ENCODE data around the gene CD248.
A peak's percentile ranks its signal among the peaks of the same experiment; 100 is the strongest.

The CD248 gene

GRCh38 chr11:66334605-66335442, 18.0 kb upstream of the CD248 start:
- H3K9me3 Mint-ChIP-seq: no peaks in the 10 kb centered on the region
- peaks cover 22% of the 10 kb centered on the region for H3K36me3 Mint-ChIP-seq
- H3K4me1 Mint-ChIP-seq: peaks cover 40% of the 10 kb centered on the region
- no peak for ATAC-seq
- H3K4me3 Mint-ChIP-seq: no peak overlapping the region
- peaks cover 9% of the 10 kb centered on the region for H3K27me3 Mint-ChIP-seq
- H3K27ac Mint-ChIP-seq: peak overlapping the region; percentile 26

- H3K27ac Mint-ChIP-seq: no peak overlapping the region
Measured at GRCh38 chr11:66333896-66334604, 17.2 kb upstream of the CD248 start.

GRCh38 chr11:66333220-66333877, 16.5 kb upstream of the CD248 start:
- no peaks in the 10 kb centered on the region for H3K9me3 Mint-ChIP-seq
- peaks cover 8% of the 10 kb centered on the region for H3K36me3 Mint-ChIP-seq
- H3K4me3 Mint-ChIP-seq: no peak overlapping the region
- ATAC-seq: no peak
- H3K27me3 Mint-ChIP-seq: peaks cover 9% of the 10 kb centered on the region
- H3K27ac Mint-ChIP-seq: peak overlapping the region; percentile 26
- H3K4me1 Mint-ChIP-seq: peaks cover 38% of the 10 kb centered on the region

More at GRCh38 chr11:66333896-66334604, 17.2 kb upstream of the CD248 start:
- Mint-ChIP-seq H3K4me1 (peaks cover 37% of the 10 kb centered on the region), H3K27me3 (peaks cover 9% of the 10 kb centered on the region), H3K9me3 (no peaks in the 10 kb centered on the region), H3K36me3 (peaks cover 15% of the 10 kb centered on the region), H3K4me3 (no peak overlapping the region)
- ATAC-seq: no peak

GRCh38 chr11:66332371-66333219, 15.8 kb upstream of the CD248 start:
- ATAC-seq: no peak
- Mint-ChIP-seq H3K36me3 (peaks cover 6% of the 10 kb centered on the region), H3K4me3 (no peak overlapping the region), H3K4me1 (peaks cover 40% of the 10 kb centered on the region), H3K27me3 (peaks cover 9% of the 10 kb centered on the region), H3K27ac (peak overlapping the region; percentile 26), H3K9me3 (no peaks in the 10 kb centered on the region)

GRCh38 chr11:66331542-66332370, 14.9 kb upstream of the CD248 start:
- no peak for ATAC-seq
- no peak overlapping the region for H3K4me3 Mint-ChIP-seq
- no peaks in the 10 kb centered on the region for H3K9me3 Mint-ChIP-seq
- peak overlapping the region; percentile 26 for H3K27ac Mint-ChIP-seq
- peaks cover 9% of the 10 kb centered on the region for H3K27me3 Mint-ChIP-seq
- H3K4me1 Mint-ChIP-seq: peaks cover 37% of the 10 kb centered on the region
- no peaks in the 10 kb centered on the region for H3K36me3 Mint-ChIP-seq

- no peaks in the 10 kb centered on the region for H3K36me3 Mint-ChIP-seq
- H3K4me1 Mint-ChIP-seq: peaks cover 32% of the 10 kb centered on the region
- no peak overlapping the region for H3K4me3 Mint-ChIP-seq
- H3K27ac Mint-ChIP-seq: no peak overlapping the region
- H3K27me3 Mint-ChIP-seq: peaks cover 2% of the 10 kb centered on the region
- no peaks in the 10 kb centered on the region for H3K9me3 Mint-ChIP-seq
- ATAC-seq: no peak
Measured at GRCh38 chr11:66330931-66331330, 14.1 kb upstream of the CD248 start.

- Mint-ChIP-seq H3K4me3 (no peak overlapping the region), H3K9me3 (no peaks in the 10 kb centered on the region), H3K27me3 (no peaks in the 10 kb centered on the region), H3K27ac (no peak overlapping the region), H3K36me3 (no peaks in the 10 kb centered on the region), H3K4me1 (peaks cover 25% of the 10 kb centered on the region)
- no peak for ATAC-seq
Measured at GRCh38 chr11:66329165-66329673, 12.4 kb upstream of the CD248 start.

- peaks cover 25% of the 10 kb centered on the region for H3K4me1 Mint-ChIP-seq
- H3K9me3 Mint-ChIP-seq: no peaks in the 10 kb centered on the region
- peak; percentile 91 for ATAC-seq
- H3K27me3 Mint-ChIP-seq: no peaks in the 10 kb centered on the region
- no peaks in the 10 kb centered on the region for H3K36me3 Mint-ChIP-seq
- peak overlapping the region; percentile 4 for H3K27ac Mint-ChIP-seq
- H3K4me3 Mint-ChIP-seq: no peak overlapping the region
Measured at GRCh38 chr11:66328302-66329144, 11.7 kb upstream of the CD248 start.

- no peak overlapping the region for H3K4me3 Mint-ChIP-seq
Measured at GRCh38 chr11:66328031-66328301, 11.1 kb upstream of the CD248 start.

GRCh38 chr11:66327171-66328030, 10.6 kb upstream of the CD248 start:
- H3K36me3 Mint-ChIP-seq: no peaks in the 10 kb centered on the region
- ATAC-seq: no peak
- H3K4me3 Mint-ChIP-seq: no peak overlapping the region
- H3K27me3 Mint-ChIP-seq: no peaks in the 10 kb centered on the region
- peak overlapping the region; percentile 4 for H3K27ac Mint-ChIP-seq
- H3K4me1 Mint-ChIP-seq: peaks cover 25% of the 10 kb centered on the region
- no peaks in the 10 kb centered on the region for H3K9me3 Mint-ChIP-seq

More at GRCh38 chr11:66328031-66328301, 11.1 kb upstream of the CD248 start:
- no peak for ATAC-seq
- Mint-ChIP-seq H3K9me3 (no peaks in the 10 kb centered on the region), H3K4me1 (peaks cover 25% of the 10 kb centered on the region), H3K27me3 (no peaks in the 10 kb centered on the region), H3K36me3 (no peaks in the 10 kb centered on the region), H3K27ac (peak overlapping the region; percentile 4)

- ATAC-seq: no peak
Measured at GRCh38 chr11:66326261-66327111, 9.6 kb upstream of the CD248 start.

GRCh38 chr11:66325263-66325671, 8.4 kb upstream of the CD248 start:
- no peaks in the 10 kb centered on the region for H3K27me3 Mint-ChIP-seq
- peaks cover 25% of the 10 kb centered on the region for H3K4me1 Mint-ChIP-seq
- H3K27ac Mint-ChIP-seq: no peak overlapping the region
- no peaks in the 10 kb centered on the region for H3K36me3 Mint-ChIP-seq
- H3K9me3 Mint-ChIP-seq: no peaks in the 10 kb centered on the region
- H3K4me3 Mint-ChIP-seq: no peak overlapping the region
- ATAC-seq: no peak

More at GRCh38 chr11:66326261-66327111, 9.6 kb upstream of the CD248 start:
- H3K36me3 Mint-ChIP-seq: no peaks in the 10 kb centered on the region
- H3K4me1 Mint-ChIP-seq: peaks cover 25% of the 10 kb centered on the region
- no peaks in the 10 kb centered on the region for H3K27me3 Mint-ChIP-seq
- no peak overlapping the region for H3K4me3 Mint-ChIP-seq
- no peaks in the 10 kb centered on the region for H3K9me3 Mint-ChIP-seq
- peak overlapping the region; percentile 31 for H3K27ac Mint-ChIP-seq
